ENCODE measurements around the gene DMXL1. TPM values are rescaled to one million over a fixed set of nuclear protein-coding genes. Genes with fewer than 3 reads are reported as not detected.

The DMXL1 gene, protein sequence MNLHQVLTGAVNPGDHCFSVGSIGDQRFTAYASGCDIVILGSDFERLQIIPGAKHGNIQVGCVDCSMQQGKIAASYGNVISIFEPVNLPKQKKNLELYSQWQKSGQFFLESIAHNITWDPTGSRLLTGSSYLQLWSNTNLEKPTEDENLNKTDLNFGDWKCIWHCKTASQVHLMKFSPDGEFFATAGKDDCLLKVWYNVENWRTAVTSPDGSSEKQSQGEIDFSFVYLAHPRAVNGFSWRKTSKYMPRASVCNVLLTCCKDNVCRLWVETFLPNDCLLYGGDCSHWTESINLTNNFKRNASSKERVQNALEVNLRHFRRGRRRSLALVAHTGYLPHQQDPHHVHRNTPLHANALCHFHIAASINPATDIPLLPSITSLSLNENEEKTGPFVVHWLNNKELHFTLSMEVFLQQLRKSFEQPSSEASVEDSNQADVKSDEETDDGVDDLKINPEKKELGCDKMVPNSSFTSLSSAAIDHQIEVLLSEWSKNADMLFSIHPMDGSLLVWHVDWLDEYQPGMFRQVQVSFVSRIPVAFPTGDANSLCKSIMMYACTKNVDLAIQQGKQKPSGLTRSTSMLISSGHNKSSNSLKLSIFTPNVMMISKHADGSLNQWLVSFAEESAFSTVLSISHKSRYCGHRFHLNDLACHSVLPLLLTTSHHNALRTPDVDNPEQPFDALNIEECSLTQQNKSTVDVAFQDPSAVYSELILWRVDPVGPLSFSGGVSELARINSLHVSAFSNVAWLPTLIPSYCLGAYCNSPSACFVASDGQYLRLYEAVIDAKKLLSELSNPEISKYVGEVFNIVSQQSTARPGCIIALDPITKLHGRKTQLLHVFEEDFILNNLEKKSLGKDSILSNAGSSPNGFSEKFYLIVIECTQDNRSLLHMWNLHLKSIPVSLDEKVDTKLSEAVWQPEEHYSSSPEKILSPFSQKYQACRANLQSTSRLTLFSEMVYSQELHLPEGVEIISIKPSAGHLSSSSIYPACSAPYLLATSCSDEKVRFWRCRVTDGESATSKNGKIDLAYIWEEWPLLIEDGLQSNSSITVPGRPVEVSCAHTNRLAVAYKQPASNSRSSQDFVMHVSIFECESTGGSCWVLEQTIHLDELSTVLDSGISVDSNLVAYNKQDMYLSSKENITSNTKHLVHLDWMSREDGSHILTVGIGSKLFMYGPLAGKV (N-terminal part only)
- polyA plus RNA-seq (2012; rRNA removed): 6.6 and 7.6 TPM in 2 replicates
- polyA plus RNA-seq (2012; cell fraction: cytosol; rRNA removed): 7.4 and 9.5 TPM in 2 replicates
- polyA plus RNA-seq (2012; cell fraction: nucleus; rRNA removed): 6.2 and 14.9 TPM in 2 replicates

- Histone ChIP-seq H3F3A (replicated peaks; ENCODE audit: insufficient read depth) (peaks cover 11% of the 10 kb centered on the region), H3K9ac (peak within 1 kb of the TSS; percentile 88), H4K20me1 (ENCODE audit: insufficient read depth) (no peaks in the 10 kb centered on the region), H3K9me3 (no peaks in the 10 kb centered on the region), H3K4me3 (ENCODE audit: low read depth in 2 of 2, low read length in 1 of 2) (peak within 1 kb of the TSS; percentile 89 to 95), H3K4me1 (ENCODE audit: control insufficient read depth in 1 of 2, insufficient read depth in 2 of 2, low read depth in 1 of 2, low read length in 1 of 2) (peaks cover 0 to 4% of the 10 kb centered on the region in 2 experiments; a peak in 2 of 4 replicates), H3K27me3 (ENCODE audit: insufficient read depth) (no peaks in the 10 kb centered on the region), H3K9me2 (no peaks in the 10 kb centered on the region), H3K27ac (ENCODE audit: low read depth in 2 of 2, low read length in 1 of 2) (peak within 1 kb of the TSS; percentile 81 to 92), H3K4me2 (peak within 1 kb of the TSS; percentile 84), H2AFZ (ENCODE audit: low read depth) (peak within 1 kb of the TSS; percentile 84), H3K36me3 (replicated peaks in 1 of 2; ENCODE audit: control insufficient read depth in 1 of 2, insufficient read depth in 2 of 2, low read length in 1 of 2) (no peaks in the 10 kb centered on the region), H3K79me2 (ENCODE audit: insufficient read depth) (peaks cover 46% of the 10 kb centered on the region)
- CTCF ChIA-PET: interaction anchor here (0.6 to 2.1 kb wide), 5 partner anchors 83 to 362 kb away, joined by 3 to 9 read pairs (median 5); partner anchors contain the start of gene DTWD2
- POLR2A ChIA-PET: interaction anchor here (1.0 to 2.0 kb wide), 4 partner anchors 10 to 197 kb away, joined by 3 to 11 read pairs (median 4); partner anchors contain the start of gene DTWD2
- peak; percentile 90 for DNase-seq
- 2% methylated on average over 28 of the region's 68 CpGs for WGBS (ENCODE audit: low lambda C conversion rate)
- no peak for TF ChIP-seq GABPA (IDR thresholded peaks at IDR 0.05; ENCODE audit: low read depth)
- no peak; the same call in 1 of the 2 replicates for TF ChIP-seq YY1 (IDR thresholded peaks at IDR 0.05; ENCODE audit: low read depth)
- no peak for TF ChIP-seq CTCF (IDR thresholded peaks at IDR 0.05)
- TF ChIP-seq EP300 (IDR thresholded peaks at IDR 0.05; ENCODE audit: borderline replicate concordance in 1 of 2, low read depth in 1 of 2, low read length in 1 of 2): peak in 1 of 2 experiments; percentile 37; a peak in 1 of 4 replicates
- TF ChIP-seq MAX (IDR thresholded peaks at IDR 0.05; ENCODE audit: low read depth): peak; percentile 47
- TF ChIP-seq, protein P1, sequence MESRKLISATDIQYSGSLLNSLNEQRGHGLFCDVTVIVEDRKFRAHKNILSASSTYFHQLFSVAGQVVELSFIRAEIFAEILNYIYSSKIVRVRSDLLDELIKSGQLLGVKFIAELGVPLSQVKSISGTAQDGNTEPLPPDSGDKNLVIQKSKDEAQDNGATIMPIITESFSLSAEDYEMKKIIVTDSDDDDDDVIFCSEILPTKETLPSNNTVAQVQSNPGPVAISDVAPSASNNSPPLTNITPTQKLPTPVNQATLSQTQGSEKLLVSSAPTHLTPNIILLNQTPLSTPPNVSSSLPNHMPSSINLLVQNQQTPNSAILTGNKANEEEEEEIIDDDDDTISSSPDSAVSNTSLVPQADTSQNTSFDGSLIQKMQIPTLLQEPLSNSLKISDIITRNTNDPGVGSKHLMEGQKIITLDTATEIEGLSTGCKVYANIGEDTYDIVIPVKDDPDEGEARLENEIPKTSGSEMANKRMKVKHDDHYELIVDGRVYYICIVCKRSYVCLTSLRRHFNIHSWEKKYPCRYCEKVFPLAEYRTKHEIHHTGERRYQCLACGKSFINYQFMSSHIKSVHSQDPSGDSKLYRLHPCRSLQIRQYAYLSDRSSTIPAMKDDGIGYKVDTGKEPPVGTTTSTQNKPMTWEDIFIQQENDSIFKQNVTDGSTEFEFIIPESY (IDR thresholded peaks at IDR 0.05; ENCODE audit: borderline replicate concordance, low read depth): peak; percentile 98
- TF ChIP-seq JUND (IDR thresholded peaks at IDR 0.05): no peak
- peak; percentile 42 for TF ChIP-seq GATA2 (CRISPR knock-in tag; IDR thresholded peaks at IDR 0.05)
- no peak for TF ChIP-seq IRF3 (IDR thresholded peaks at IDR 0.05; ENCODE audit: low read depth, low read length)
- peak; percentile 49 for TF ChIP-seq PBX3 (IDR thresholded peaks at IDR 0.05)
- TF ChIP-seq USF1 (IDR thresholded peaks at IDR 0.05; ENCODE audit: borderline replicate concordance, low read depth): 0 out of 2 replicates have a peak, but pooled peaks have one; percentile 3
- no peak for TF ChIP-seq EZH2phosphoT487 (IDR thresholded peaks at IDR 0.05; ENCODE audit: borderline replicate concordance, low read depth)
- TF ChIP-seq FOXJ3 (CRISPR knock-in tag; IDR thresholded peaks at IDR 0.05): no peak
- no peak for TF ChIP-seq USF2 (IDR thresholded peaks at IDR 0.05; ENCODE audit: borderline replicate concordance, low read depth, low read length)
- TF ChIP-seq TCF12 (IDR thresholded peaks at IDR 0.05): peak; percentile 44
- no peak for TF ChIP-seq SMC3 (IDR thresholded peaks at IDR 0.05; ENCODE audit: low read depth, low read length)
- TF ChIP-seq MEF2A (IDR thresholded peaks at IDR 0.05; ENCODE audit: borderline replicate concordance, low read depth): no peak
- peak; percentile 99 for TF ChIP-seq CHD2 (IDR thresholded peaks at IDR 0.05; ENCODE audit: low read length, partially characterized antibody)
Observed at GRCh38 chr5:119070828-119071560, at the start of gene DMXL1. TSS of gene DMXL1 (plus strand) at chr5:119071087. CDS start at chr5:119071570, 483 bp downstream.
